Skin epidermis (tissue), 12 donors: ENCODE data around the gene LTF.

Experiments
- H3K27ac ChIP-seq, 21 experiments: fragments of 200-600 bp; sonication (generic) in 11 of 21; one replicate each; pipeline ENCODE4 v1.5.0; 2020; ENCODE audit warnings: mild to moderate bottlenecking in 3 of 21, inconsistent platforms in 2 of 21, moderate library complexity in 2 of 21
- H3K4me3 ChIP-seq, 7 experiments: fragments of 200-600 bp; sonication (generic) in 2 of 7; one replicate each; pipeline ENCODE4 v1.5.0; 2020; ENCODE audit warnings: inconsistent platforms in 2 of 7, mild to moderate bottlenecking in 2 of 7, moderate library complexity in 1 of 7

Gene LTF

DNA sequence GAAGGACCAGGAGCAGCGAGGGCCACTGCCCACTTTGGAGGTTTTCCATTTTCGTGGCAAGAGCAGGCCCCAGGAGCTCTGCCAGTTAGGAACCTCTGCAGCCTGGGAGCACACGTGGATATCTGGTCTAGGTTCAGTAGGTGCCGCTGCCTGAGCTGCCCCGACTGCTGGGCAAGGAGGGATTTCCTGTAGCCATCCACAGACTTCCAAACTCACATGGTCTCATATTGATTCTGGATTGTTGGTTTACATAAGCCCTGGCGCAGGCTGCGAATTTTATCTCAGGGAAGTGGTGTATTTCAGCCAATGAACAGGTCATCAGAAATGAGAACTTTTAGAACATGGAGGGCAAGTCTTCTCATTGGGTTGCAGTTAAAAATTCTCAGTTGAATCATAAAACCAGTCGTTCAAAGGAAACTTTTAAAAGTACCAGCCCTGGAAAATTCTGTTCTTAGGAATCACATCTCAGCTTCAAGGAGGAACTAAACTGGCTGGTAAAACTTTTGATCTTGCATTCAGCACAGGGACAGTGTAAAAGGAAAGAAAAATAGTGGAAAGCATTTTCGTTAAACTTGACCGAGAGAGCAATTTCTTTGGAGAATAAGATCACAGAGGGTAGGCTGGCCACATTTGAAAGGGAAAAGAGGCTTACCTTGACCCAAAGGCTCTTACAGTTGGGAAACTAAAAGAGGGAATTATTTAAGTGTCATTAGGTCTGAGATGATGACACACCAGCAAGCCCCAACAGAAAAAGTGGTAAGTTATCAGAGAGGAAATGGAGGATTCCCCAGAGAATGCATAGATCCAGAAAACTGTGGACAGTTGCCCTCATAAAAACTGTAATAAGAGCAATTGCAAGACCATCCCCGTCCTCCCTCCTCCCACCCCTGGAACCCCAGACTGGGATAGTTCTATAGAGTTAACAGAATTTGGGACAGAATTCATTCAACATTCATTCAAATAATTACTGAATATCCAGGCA lies 26.7 kb upstream of the LTF start:
- Histone ChIP-seq H3K27ac (no peak overlapping the region), H3K4me3 (no peak overlapping the region)

DNA sequence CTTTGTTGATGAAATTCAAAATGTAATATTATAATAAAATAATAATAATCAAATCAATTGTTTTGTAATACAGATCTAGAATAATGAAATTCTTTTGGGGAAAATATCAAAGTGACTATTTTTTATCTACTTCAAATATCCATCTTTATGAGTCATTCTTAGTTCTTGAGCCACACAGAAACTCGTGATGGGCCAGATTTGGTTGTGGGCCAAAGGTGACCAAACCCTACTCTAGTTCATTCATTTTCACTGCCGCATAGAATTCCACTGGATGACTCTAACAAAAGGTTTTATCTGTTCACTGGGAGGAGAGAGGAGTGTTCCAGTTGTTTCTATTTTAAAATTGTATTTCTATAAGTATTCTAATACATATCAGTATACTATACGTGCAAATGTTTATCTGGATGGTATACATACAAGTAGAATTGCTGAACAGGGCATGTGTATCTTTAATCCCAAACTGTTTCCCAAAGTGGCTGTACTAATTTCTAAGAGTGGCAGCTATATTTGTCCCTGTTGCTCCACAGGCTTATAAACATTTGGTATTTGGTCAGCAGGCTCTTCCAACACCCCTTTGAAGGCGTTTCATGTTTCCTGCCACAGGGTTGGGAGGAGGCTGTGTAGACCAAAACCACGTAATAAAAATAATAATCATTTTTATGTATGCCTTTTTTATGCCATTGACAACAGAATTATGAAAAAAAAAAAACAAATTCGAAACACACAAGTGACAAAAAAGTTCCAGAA lies 25.8 kb upstream of the LTF start:
- no peak overlapping the region for H3K4me3 ChIP-seq
- H3K27ac ChIP-seq = no peak overlapping the region

DNA sequence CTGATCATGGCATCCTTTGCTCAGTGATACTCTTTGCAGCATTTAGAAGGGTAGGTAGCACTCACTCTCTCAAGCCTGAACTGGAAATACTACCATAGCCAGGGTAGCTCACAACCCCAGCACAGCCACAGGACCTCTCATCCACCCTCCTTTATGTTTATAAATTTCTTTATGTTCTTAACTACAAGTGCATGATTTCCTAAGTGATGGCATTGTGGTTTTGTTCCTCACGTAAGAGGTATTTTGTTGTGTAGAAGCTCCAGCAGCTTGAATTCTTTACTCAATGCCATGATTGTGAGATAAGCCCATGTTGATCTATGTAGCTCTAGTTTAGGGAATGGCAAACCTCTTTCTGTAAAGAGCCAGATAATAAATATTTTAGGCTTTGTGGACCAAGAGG lies 25.2 kb upstream of the LTF start:
- H3K27ac ChIP-seq = peak overlapping the region in 2 of 21 experiments; percentile 10 to 33

DNA sequence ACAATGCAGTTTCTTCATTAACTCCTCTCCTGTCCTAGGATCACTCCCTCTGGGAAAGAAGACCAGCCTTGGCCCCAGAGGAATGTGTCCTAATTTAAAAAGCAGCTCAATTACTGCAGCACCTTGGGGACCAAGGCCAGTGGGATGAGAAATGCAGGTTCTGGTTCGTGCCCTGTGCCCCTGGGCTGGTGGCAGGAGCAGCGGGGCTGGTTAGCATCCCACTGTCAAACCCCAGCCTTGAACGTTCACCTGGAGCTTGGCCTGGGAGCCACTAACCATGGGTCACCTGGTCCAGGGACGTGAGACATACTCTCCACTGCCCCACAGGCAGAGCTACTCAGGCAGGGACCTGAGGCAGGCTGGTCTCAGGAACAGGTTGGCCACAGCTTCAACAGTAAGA lies 24.7 kb upstream of the LTF start:
- no peak overlapping the region for H3K4me3 ChIP-seq
- H3K27ac ChIP-seq = peak overlapping the region in 3 of 21 experiments; percentile 10 to 61 (median 33)

More for the DNA sequence above, 25.2 kb upstream of the LTF start:
- no peak overlapping the region for H3K4me3 ChIP-seq

DNA sequence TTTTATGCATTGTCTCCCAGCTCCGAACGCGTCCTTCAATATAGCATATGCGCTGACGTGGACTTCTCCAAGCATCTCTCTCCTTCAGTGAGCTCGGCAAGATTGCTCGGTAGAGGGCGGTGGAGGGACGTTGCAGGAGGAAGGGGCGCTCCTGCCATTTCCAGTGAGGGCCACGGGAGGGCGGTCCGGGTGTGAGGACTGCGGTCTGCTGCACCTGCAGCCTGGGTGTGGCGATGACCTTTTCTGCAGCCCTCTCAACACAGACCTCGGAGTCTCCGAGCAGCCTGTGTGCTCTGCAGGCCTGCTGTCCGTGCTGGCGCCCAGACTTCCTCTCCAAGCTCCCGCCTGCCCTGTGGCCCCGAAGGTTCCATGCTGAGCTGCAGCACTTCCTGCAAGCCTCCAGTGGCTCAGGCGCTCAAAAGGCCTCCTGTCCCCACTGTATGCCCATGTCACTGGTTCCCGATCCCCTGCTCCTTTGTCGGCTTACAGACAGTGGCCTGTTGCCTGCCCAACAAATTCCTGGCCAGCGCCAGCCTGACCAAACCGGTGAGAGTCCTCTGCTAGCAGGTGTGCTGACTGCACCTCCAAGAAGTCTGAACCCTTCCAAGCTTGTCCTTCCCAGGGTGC lies 24.1 kb upstream of the LTF start:
- peak overlapping the region in 3 of 21 experiments; percentile 10 to 61 (median 33) for H3K27ac ChIP-seq
- H3K4me3 ChIP-seq = no peak overlapping the region

DNA sequence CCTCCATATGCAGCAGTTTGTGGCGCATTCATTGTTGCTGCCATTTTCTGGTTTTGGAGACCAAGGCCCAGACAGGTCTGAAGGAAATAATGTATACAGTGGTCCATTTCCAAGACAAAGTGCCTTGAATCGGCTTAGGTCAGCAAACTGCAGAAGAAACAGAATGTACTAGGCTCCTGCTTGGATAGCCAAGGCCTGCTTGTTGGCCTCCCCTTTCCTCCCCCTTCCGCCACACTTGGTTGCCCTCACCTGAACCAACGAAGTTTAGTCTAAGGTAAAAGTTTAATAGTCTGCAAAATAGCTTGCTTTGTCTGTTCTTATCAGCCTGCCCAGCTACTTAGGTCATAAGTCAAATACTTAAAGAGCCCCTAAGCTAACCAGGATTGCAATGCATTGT lies 21.1 kb upstream of the LTF start:
- no peak overlapping the region for H3K4me3 ChIP-seq
- no peak overlapping the region for H3K27ac ChIP-seq

DNA sequence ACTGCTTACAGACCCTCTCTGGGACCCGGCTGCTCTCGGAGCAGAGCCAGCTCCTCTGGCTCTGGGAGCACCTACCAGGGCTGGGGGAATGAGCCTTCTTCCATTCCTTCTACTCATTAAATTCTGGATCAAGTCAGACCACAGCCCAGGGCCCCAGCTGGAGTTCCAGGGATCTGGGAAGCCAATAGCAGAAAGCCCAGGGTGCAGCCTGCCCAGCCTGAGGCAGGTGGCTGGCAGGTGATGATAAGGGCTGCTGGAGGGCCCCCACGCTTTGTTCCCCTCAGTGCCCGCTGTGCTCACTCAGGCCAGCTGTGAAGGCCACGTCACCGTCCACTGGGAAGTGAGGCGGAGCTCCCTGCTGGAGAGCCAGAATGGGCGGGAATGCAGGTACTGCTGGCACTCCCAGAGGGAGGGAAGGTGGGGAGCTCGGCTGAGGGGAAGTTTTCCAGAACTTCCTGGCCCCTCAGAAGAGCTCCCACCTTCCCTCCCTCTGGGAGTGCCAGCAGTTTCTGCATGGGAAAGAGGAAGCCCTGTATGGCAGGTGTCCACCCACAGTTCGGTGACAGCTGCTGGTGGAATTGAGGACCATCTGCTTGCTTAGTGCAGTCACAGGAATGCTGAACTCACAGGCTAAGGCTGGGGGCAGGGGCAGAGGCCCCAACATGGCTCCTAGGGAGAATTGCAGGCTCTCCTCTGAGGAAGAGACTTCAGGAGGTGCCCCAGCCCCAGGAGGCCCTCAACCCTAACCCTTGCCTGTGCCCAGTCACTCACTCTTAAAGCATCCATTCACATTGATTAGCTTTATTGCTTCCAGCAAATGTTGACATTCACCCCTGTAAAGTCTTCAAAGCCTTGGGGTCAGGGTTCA lies 20.4 kb upstream of the LTF start:
- Histone ChIP-seq H3K4me3 (no peak overlapping the region), H3K27ac (no peak overlapping the region)

DNA sequence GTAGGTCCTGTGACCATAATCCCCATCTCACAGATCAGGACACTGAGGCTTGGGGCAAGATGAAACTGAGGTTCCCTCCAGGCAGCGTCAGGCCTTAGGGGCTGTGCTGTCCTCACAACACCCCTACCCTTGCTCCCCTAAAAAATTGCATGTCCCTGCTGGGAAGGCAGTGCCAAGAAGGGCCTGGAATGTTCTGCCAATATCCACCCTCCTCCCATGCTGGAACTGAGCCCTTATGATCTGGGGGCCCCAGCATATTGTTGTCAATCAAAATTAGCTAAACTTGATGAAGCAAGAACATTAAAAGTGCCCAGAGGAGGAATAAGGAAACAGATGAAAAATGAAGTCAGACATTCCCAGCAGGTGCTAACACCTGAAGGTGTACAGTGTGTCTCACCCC lies 19.7 kb upstream of the LTF start:
- Histone ChIP-seq H3K27ac (no peak overlapping the region), H3K4me3 (no peak overlapping the region)

DNA sequence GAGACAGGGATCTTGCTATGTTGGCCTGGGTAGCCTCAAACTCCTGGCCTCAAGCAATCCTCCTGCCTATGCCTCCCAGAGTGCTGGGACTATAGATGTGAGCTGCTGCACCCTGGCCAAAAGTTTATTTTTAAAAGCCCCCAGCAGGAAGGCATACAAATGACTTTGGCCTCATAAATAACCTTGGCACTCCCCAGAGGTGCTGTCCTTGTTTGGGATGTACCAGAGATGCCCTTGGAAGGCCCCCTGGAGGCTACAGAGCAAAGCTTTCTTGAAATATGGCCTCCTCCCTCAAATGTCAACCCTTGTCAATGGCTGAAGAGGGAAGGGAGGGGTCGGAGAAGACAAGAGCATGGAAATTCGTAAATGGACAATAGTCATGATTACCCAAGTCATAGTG lies 19.1 kb upstream of the LTF start:
- H3K27ac ChIP-seq = no peak overlapping the region
- H3K4me3 ChIP-seq = no peak overlapping the region

DNA sequence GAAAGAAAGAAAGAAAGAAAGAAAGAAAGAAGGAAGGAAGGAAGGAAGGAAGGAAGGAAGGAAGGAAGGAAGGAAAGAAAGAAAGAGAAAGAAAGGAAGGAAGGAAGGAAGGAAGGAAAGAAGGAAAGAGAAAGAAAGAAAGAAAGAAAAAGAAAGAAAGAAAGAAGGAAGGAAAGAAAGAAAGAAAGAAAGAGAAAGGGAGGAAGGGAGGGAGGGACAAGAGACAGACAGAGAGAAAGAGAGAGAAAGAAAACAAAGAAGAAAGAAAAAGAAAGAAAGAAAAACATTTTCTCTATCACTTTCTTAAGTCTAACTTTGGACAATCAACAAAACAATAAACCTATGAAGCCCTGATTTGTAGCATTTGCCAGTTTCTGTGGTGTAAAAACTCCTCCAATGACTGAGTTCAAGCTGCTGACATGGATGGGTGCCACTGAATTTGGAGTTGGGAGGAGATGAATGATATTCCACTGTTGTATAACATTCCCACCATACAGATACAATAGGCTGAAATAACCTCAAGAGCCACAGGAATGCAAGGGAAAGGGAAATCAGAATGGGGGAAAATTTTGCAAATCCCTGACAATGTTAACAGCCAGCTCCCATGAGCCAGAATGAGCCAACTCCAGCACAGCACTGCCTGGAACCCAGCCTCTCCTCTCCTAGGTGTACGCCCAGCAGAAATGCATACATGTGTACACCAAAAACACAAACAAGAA lies 18.1 kb upstream of the LTF start:
- no peak overlapping the region for H3K27ac ChIP-seq
- no peak overlapping the region for H3K4me3 ChIP-seq

DNA sequence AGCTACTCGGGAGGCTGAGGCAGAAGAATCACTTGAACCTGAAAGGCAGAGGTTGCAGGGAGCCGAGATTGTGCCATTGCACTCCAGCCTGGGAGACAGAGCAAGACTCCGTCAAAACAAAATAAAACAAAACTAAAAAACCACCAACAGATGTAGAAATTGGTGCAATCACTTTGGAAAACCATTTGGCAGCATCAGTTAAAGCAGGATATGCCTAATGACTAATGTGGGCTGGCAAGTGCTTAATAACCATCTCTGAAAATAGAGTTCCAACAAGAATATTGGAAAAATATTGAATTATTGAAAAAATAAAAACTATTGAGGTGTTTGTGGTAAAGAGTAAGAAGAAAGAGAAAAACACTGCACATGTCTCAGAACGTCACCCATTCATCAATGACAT lies 16.9 kb upstream of the LTF start:
- Histone ChIP-seq H3K27ac (no peak overlapping the region), H3K4me3 (no peak overlapping the region)

DNA sequence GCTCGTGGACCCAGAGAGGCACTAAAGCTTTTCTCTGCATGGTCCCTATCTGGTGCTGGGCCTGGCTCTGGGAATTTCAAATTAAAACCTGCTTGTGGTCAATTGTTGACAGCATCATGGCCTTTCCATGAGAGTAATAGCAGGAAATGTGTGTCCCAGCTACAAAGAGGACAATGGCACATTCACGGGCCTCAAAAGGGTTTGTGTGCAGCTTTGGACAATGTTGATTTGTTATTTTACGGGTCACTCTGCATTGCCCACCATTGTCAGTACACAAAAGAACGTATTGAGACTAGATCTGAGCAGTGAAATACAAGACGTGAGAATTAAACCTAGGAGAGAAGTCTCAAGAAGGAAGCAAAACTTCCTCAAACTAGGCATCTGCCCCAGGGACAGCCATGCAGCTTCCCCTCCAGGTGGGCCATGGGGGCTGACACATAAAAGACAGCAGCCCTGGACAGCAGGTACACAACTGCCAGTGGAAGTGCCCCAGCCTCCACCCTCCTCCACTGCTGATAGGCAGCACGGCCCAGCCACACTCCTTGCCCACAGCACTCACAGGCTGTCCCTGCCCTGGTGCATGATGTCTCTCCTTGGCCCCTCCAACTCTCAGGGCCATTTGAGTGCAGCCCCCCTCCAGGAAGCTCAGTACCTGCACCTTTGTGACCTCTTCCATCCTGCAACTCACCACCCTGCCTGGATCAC lies 15.9 kb upstream of the LTF start:
- no peak overlapping the region for H3K27ac ChIP-seq
- no peak overlapping the region for H3K4me3 ChIP-seq

DNA sequence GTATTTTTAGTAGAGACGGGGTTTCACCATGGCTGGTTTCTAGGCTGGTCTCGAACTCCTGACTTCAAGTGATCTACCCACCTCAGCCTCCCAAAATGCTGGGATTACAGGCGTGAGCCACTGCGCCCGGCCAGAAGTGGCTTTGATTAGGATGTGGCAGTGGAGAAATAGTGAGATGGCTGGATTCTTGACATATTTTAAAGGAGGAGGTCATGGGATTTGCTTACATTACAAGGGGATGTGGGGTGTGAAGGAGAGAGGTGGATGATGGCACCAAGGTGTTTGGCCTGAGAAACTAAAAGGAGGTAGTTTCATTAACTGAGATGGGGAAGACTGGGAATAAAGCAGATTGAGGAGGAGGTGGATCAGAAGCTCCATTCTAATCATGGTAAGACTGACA lies 15.0 kb upstream of the LTF start:
- Histone ChIP-seq H3K4me3 (no peak overlapping the region), H3K27ac (no peak overlapping the region)

DNA sequence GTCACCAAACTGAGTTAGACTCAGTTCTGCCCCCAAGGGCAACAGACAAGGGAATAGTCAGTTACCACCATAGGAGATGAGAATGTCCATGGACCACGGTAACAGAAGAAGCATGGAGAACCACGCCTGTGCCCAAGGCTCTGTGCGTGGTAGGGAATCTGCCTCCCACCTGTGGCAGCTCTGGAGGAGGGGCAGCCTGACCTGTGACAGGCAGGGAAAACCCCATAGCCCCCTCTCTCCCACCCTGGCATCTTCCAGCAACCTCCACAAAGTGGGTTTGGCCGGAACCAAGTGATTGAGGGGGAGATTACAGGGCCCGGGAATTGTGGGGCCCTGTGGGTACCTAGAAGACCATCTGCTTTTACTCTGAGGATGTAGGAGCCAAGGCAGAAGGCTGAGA lies 14.3 kb upstream of the LTF start:
- Histone ChIP-seq H3K4me3 (no peak overlapping the region), H3K27ac (no peak overlapping the region)

DNA sequence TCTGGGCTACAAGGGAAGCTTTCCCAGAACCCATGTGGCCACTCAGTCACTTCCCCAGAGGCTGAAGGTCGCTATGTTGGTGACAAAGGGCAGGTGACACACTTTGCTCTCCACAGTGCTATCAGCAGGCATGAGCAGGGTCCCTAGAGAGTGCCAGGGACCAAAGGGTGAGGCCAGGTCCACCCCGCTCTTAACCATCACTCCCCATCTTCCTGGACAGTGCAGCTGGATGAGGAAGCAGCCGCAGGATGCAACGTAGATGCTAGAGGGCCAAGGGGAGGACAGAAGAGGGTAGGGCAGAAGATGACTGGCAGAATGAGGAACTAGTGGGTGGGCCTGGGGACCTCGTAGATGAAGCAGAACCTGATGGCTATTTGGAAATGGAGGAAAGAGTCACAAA lies 13.6 kb upstream of the LTF start:
- Histone ChIP-seq H3K27ac (no peak overlapping the region), H3K4me3 (no peak overlapping the region)

DNA sequence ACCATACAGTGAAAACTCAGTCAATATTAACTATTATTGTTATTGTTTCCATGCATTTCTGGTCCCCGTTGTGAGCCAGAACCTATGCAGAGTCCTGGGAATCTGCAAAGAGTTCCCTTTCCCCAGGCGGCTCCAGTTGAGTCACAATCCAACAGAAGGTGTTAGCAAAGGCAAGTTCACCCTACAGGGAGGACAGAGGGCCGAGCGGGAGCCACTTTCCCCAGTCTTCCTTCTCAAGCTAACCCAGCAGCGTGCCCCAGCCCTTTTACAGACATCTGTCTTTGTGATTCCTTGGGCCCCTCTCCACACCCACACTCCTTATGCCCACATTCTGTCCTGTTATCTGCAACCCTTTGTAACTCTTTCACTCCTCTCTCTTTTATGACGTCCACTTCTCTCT lies 13.1 kb upstream of the LTF start:
- no peak overlapping the region for H3K27ac ChIP-seq
- no peak overlapping the region for H3K4me3 ChIP-seq

DNA sequence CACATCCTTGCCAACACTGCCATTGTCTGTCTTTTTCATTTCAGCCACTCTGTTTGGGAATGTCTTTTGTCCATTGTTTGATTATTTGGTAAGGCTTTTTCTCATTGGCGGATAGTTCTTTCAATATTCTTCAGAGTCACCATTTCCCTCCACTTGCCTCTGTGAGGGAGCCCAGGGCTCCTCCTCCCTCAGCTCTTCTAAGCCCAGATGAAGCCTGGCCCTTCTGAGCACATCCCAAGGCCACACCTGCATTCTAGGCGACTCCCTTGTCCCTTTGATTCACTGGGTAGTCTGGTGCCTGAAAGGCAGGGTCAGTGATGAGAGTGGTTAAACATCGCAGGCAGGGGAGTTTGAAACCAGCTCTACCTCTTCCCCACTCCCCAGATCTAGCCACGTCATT lies 12.4 kb upstream of the LTF start:
- no peak overlapping the region for H3K27ac ChIP-seq
- H3K4me3 ChIP-seq = no peak overlapping the region

DNA sequence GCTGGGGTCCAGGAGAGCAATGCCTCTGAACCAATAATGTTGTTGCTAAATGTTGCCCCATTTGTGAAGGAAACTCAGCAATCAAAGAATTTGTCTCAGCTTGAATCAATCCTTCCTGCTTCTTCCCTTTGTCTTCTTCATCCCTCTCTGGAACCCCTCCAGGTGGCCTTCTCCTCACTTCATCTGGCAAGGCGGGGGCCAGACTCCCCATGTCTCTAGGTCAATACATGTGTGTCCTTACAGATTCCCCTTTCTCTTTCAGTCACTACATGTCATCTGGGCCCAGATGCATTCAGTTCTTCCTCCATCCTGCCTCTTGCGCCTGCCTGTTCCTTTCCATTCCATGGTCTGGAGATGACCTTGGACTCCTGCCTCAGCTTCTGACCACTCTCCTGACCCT lies 8.0 kb upstream of the LTF start:
- no peak overlapping the region for H3K27ac ChIP-seq
- no peak overlapping the region for H3K4me3 ChIP-seq
